Choroid plexus epithelial cell (primary cell): Measurements from ENCODE around the gene PVALEF.

ENCODE experiments used
- DNase-seq: peaks from one replicate; pipeline ENCODE4 v3.0.0-alpha.2; 2010; ENCODE audit warnings: low read depth
- H3K4me3 ChIP-seq: 2 replicates; pipeline ENCODE4 v1.5.1; 2011; ENCODE audit warnings: low read depth, mild to moderate bottlenecking, control low read depth, low read length, moderate library complexity
- CTCF ChIP-seq: conservative IDR thresholded peaks from 2 replicates; pipeline ENCODE4 v1.5.1; 2011; ENCODE audit warnings: low read depth, mild to moderate bottlenecking, control low read depth, inconsistent platforms, low read length, moderate library complexity

Gene PVALEF

GRCh38 chr17:81207610-81208581 is 42.6 kb downstream of the PVALEF start:
- H3K4me3 ChIP-seq = no peak overlapping the region
- DNase-seq = no peak
- TF ChIP-seq CTCF = no peak

- H3K4me3 ChIP-seq = no peak overlapping the region
- no peak for TF ChIP-seq CTCF
- no peak for DNase-seq
Measured at GRCh38 chr17:81208651-81209050, 43.3 kb downstream of the PVALEF start.

- DNase-seq = no peak
- H3K4me3 ChIP-seq = no peak overlapping the region
- TF ChIP-seq CTCF = no peak
Measured at GRCh38 chr17:81209141-81209540, 43.8 kb downstream of the PVALEF start.

GRCh38 chr17:81210466-81210865 is 45.2 kb downstream of the PVALEF start:
- no peak for DNase-seq
- no peak for TF ChIP-seq CTCF
- no peak overlapping the region for H3K4me3 ChIP-seq

GRCh38 chr17:81210868-81211267 is 45.6 kb downstream of the PVALEF start:
- H3K4me3 ChIP-seq = no peak overlapping the region
- peak; percentile 42 for DNase-seq
- TF ChIP-seq CTCF = peak; percentile 2

GRCh38 chr17:81212365-81212764 is 47.1 kb downstream of the PVALEF start:
- TF ChIP-seq CTCF = no peak
- DNase-seq = no peak
- H3K4me3 ChIP-seq = no peak overlapping the region

- TF ChIP-seq CTCF = no peak
- DNase-seq = no peak
Measured at GRCh38 chr17:81213978-81214377, 48.7 kb downstream of the PVALEF start.

More at GRCh38 chr17:81213978-81214377, 48.7 kb downstream of the PVALEF start:
- no peak overlapping the region for H3K4me3 ChIP-seq
